ENCODE data around the gene P2RY6. TPM values are rescaled to one million over a fixed set of nuclear protein-coding genes. Genes with fewer than 3 reads are reported as not detected.

The P2RY6 gene
- total and polyA plus RNA-seq, 2 experiments from 2014 or later = 2.6 to 8.9 TPM

DNA sequence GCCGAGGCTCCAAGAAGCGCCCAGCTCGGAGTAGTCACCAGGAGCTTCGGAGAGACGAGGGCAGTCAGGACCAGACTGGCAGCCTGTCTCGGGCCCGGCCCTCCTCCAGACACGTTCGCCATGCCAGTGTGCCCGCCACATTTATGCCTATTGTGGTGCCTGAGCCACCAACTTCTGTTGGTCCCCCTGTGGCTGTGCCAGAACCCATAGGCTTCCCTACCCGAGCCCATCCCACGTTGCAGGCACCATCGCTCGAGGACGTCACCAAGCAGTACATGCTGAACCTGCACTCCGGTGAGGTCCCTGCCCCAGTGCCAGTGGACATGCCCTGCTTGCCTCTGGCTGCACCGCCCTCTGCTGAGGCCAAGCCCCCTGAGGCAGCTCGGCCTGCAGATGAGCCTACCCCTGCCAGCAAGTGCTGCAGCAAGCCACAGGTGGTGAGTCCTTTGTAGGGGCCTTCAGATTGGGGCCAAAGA is 39.3 kb downstream of the P2RY6 start:
- peak overlapping the region; percentile 85 for H3K4me2 ChIP-seq
- H3K27ac ChIP-seq = no peak overlapping the region
- peaks cover 70% of the 10 kb centered on the region for H4K20me1 ChIP-seq (ENCODE audit: insufficient read depth, poor library complexity, severe bottlenecking)
- TF ChIP-seq, protein P1, sequence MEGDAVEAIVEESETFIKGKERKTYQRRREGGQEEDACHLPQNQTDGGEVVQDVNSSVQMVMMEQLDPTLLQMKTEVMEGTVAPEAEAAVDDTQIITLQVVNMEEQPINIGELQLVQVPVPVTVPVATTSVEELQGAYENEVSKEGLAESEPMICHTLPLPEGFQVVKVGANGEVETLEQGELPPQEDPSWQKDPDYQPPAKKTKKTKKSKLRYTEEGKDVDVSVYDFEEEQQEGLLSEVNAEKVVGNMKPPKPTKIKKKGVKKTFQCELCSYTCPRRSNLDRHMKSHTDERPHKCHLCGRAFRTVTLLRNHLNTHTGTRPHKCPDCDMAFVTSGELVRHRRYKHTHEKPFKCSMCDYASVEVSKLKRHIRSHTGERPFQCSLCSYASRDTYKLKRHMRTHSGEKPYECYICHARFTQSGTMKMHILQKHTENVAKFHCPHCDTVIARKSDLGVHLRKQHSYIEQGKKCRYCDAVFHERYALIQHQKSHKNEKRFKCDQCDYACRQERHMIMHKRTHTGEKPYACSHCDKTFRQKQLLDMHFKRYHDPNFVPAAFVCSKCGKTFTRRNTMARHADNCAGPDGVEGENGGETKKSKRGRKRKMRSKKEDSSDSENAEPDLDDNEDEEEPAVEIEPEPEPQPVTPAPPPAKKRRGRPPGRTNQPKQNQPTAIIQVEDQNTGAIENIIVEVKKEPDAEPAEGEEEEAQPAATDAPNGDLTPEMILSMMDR (IDR thresholded peaks at IDR 0.05; ENCODE audit: poor library complexity) = no peak
- no peak for TF ChIP-seq EZH2 (IDR thresholded peaks at IDR 0.05; ENCODE audit: borderline replicate concordance)
- TF ChIP-seq EZH2phosphoT487 (IDR thresholded peaks at IDR 0.05; ENCODE audit: low read depth, severe bottlenecking, unreplicated experiment) = no peak
- DNase-seq (ENCODE audit: low spot score) = no peak
- H3K4me3 ChIP-seq = no peak overlapping the region
- peaks cover 74% of the 10 kb centered on the region for H3K4me1 ChIP-seq (ENCODE audit: insufficient read depth)
- WGBS (ENCODE audit: low lambda C conversion rate, missing lambda C conversion rate) = 89% methylated on average over 18 of the region's 18 CpGs
- no peak overlapping the region for H2AFZ ChIP-seq
- no peaks in the 10 kb centered on the region for H3K27me3 ChIP-seq
- no peaks in the 10 kb centered on the region for H3K9me3 ChIP-seq (ENCODE audit: low read depth)
- no peaks in the 10 kb centered on the region for H3K9me2 ChIP-seq (replicated peaks; ENCODE audit: insufficient read depth)
- no peaks in the 10 kb centered on the region for H3K36me3 ChIP-seq (replicated peaks; ENCODE audit: insufficient read depth, low read depth)
- H3K79me2 ChIP-seq = peaks cover 77% of the 10 kb centered on the region

DNA sequence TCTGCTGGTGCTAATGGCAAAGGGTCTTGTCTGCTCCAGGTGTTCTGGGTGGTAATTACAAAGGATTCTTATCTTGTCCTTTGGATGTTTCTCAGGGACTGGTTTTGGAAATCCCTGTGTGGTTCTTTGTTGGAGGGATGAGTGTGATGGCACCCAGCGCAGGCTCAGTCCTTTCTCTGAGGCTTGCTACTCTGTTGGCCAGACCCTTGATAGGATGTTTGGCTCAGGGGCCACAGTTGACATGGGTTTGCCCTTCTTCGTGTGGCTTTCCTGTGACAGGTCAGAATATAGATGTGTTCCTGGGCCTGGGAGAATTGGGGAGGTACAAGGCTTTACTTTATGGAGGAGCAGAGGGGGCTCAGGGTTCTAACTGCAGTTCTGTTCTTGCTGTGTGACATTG is 39.9 kb downstream of the P2RY6 start:
- Histone ChIP-seq H2AFZ (no peak overlapping the region), H3K27me3 (no peaks in the 10 kb centered on the region), H3K4me3 (peak overlapping the region; percentile 24), H3K4me1 (ENCODE audit: insufficient read depth) (peaks cover 68% of the 10 kb centered on the region), H3K9me3 (ENCODE audit: low read depth) (no peaks in the 10 kb centered on the region), H3K9me2 (replicated peaks; ENCODE audit: insufficient read depth) (no peaks in the 10 kb centered on the region), H3K27ac (peak overlapping the region; percentile 55), H4K20me1 (ENCODE audit: insufficient read depth, poor library complexity, severe bottlenecking) (peaks cover 70% of the 10 kb centered on the region), H3K36me3 (replicated peaks; ENCODE audit: insufficient read depth, low read depth) (no peaks in the 10 kb centered on the region), H3K79me2 (peaks cover 83% of the 10 kb centered on the region), H3K4me2 (peak overlapping the region; percentile 85)
- TF ChIP-seq, protein P1 (IDR thresholded peaks at IDR 0.05; ENCODE audit: poor library complexity) = no peak
- no peak for TF ChIP-seq EZH2phosphoT487 (IDR thresholded peaks at IDR 0.05; ENCODE audit: low read depth, severe bottlenecking, unreplicated experiment)
- TF ChIP-seq EZH2 (IDR thresholded peaks at IDR 0.05; ENCODE audit: borderline replicate concordance) = no peak
- no peak for DNase-seq (ENCODE audit: low spot score)
- WGBS (ENCODE audit: low lambda C conversion rate, missing lambda C conversion rate) = 80% methylated on average over 2 of the region's 2 CpGs

DNA sequence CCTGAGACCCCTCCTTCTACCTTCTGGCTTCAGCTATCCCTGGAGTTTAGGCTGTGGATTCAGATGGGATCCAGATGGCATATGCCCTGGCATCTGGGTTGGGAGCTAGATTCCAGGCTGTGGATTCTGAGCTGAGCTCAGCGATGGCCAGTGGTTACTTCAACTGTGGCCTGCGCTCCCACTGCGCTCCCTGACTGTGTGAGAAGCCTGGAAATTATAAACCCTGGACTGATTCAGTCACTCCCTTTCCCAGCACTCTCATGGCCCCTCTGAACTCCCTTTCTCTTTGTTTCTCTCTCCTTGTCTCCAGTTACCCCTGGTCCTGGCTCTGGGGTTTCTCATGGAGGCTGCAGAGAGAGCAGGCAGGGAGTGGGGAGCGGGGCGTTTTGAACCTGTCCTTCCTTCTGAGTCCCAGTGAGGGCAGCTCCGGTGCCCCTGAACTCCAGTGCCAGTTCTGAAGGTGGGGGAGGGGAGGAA is 40.8 kb downstream of the P2RY6 start:
- no peak for TF ChIP-seq EZH2 (IDR thresholded peaks at IDR 0.05; ENCODE audit: borderline replicate concordance)
- no peak for TF ChIP-seq EZH2phosphoT487 (IDR thresholded peaks at IDR 0.05; ENCODE audit: low read depth, severe bottlenecking, unreplicated experiment)
- TF ChIP-seq, protein P1 (IDR thresholded peaks at IDR 0.05; ENCODE audit: poor library complexity) = no peak
- H3K27me3 ChIP-seq = no peaks in the 10 kb centered on the region
- H3K79me2 ChIP-seq = peaks cover 91% of the 10 kb centered on the region
- H4K20me1 ChIP-seq (ENCODE audit: insufficient read depth, poor library complexity, severe bottlenecking) = peaks cover 75% of the 10 kb centered on the region
- WGBS (ENCODE audit: low lambda C conversion rate, missing lambda C conversion rate) = 77% methylated on average over 6 of the region's 6 CpGs
- H3K4me2 ChIP-seq = peak overlapping the region; percentile 85
- peaks cover 74% of the 10 kb centered on the region for H3K4me1 ChIP-seq (ENCODE audit: insufficient read depth)
- H2AFZ ChIP-seq = no peak overlapping the region
- H3K9me3 ChIP-seq (ENCODE audit: low read depth) = no peaks in the 10 kb centered on the region
- DNase-seq (ENCODE audit: low spot score) = no peak
- H3K4me3 ChIP-seq = peak overlapping the region; percentile 24
- no peaks in the 10 kb centered on the region for H3K9me2 ChIP-seq (replicated peaks; ENCODE audit: insufficient read depth)
- no peaks in the 10 kb centered on the region for H3K36me3 ChIP-seq (replicated peaks; ENCODE audit: insufficient read depth, low read depth)
- H3K27ac ChIP-seq = peak overlapping the region; percentile 55
